ENCODE data around the gene FAM89A. TPM values are rescaled to one million over a fixed set of nuclear protein-coding genes. Genes with fewer than 3 reads are reported as not detected.
"Not testable (repeated sequence)": the region's sequence is repeated elsewhere in the genome, so short reads cannot be mapped to it uniquely, and the experiment has no call there.

Gene FAM89A
- total RNA-seq, 3 donors from 2014 or later (not counting 1 experiment from before 2014, with no cell fraction given): 1.4 to 2.5 (median 2.0) TPM

- no peaks in the 10 kb centered on the region for H3K36me3 ChIP-seq (ENCODE audit: control insufficient read depth, insufficient read depth, low read length)
- Mint-ChIP-seq H3K4me3 (no peak overlapping the region), H3K27ac (no peak overlapping the region), H3K4me1 (peaks cover 0 to 8% of the 10 kb centered on the region in 2 donors), H3K27me3 (ENCODE audit: low read depth in 2 of 2) (no peaks in the 10 kb centered on the region), H3K36me3 (no peaks in the 10 kb centered on the region), H3K9me3 (no peaks in the 10 kb centered on the region)
- intact Hi-C loops (cut with micrococcal nuclease): no loop called here
- no peak overlapping the region for H3K27ac ChIP-seq (ENCODE audit: low read length)
- no peak for DNase-seq
- 90% methylated on average over 9 of the region's 9 CpGs for WGBS (ENCODE audit: insufficient coverage)
- H3K9me3 ChIP-seq (ENCODE audit: control insufficient read depth, insufficient read depth, low read length): no peaks in the 10 kb centered on the region
- no peaks in the 10 kb centered on the region for H3K27me3 ChIP-seq (ENCODE audit: control insufficient read depth, insufficient read depth, low read length)
- peaks cover 4% of the 10 kb centered on the region for H3K4me1 ChIP-seq (ENCODE audit: control insufficient read depth, insufficient read depth, low read length)
- TF ChIP-seq, protein P1, sequence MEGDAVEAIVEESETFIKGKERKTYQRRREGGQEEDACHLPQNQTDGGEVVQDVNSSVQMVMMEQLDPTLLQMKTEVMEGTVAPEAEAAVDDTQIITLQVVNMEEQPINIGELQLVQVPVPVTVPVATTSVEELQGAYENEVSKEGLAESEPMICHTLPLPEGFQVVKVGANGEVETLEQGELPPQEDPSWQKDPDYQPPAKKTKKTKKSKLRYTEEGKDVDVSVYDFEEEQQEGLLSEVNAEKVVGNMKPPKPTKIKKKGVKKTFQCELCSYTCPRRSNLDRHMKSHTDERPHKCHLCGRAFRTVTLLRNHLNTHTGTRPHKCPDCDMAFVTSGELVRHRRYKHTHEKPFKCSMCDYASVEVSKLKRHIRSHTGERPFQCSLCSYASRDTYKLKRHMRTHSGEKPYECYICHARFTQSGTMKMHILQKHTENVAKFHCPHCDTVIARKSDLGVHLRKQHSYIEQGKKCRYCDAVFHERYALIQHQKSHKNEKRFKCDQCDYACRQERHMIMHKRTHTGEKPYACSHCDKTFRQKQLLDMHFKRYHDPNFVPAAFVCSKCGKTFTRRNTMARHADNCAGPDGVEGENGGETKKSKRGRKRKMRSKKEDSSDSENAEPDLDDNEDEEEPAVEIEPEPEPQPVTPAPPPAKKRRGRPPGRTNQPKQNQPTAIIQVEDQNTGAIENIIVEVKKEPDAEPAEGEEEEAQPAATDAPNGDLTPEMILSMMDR (IDR thresholded peaks at IDR 0.05): no peak
- no peak overlapping the region for H3K4me3 ChIP-seq (ENCODE audit: low read length)
- no peak for ATAC-seq
Measured at GRCh38 chr1:231023150-231023549, 16.9 kb downstream of the FAM89A start.

- H3K36me3 Mint-ChIP-seq; H3K4me1 Mint-ChIP-seq; ATAC-seq; H3K36me3 ChIP-seq (ENCODE audit: control insufficient read depth, insufficient read depth, low read length); intact Hi-C loops (cut with micrococcal nuclease); H3K27ac Mint-ChIP-seq; H3K27me3 Mint-ChIP-seq (ENCODE audit: low read depth in 2 of 2); DNase-seq; H3K27me3 ChIP-seq (ENCODE audit: control insufficient read depth, insufficient read depth, low read length); H3K4me3 Mint-ChIP-seq; H3K4me3 ChIP-seq (ENCODE audit: low read length); H3K9me3 Mint-ChIP-seq; H3K4me1 ChIP-seq (ENCODE audit: control insufficient read depth, insufficient read depth, low read length); H3K27ac ChIP-seq (ENCODE audit: low read length); H3K9me3 ChIP-seq (ENCODE audit: control insufficient read depth, insufficient read depth, low read length): not testable (repeated sequence)
- WGBS (ENCODE audit: insufficient coverage): 94% methylated on average over 7 of the region's 7 CpGs
Measured at GRCh38 chr1:231022543-231022942, 17.5 kb downstream of the FAM89A start.

- H3K27ac Mint-ChIP-seq: no peak overlapping the region
- Histone ChIP-seq H3K27ac (ENCODE audit: low read length) (no peak overlapping the region), H3K27me3 (ENCODE audit: control insufficient read depth, insufficient read depth, low read length) (no peaks in the 10 kb centered on the region), H3K9me3 (ENCODE audit: control insufficient read depth, insufficient read depth, low read length) (no peaks in the 10 kb centered on the region), H3K4me3 (ENCODE audit: low read length) (no peak overlapping the region), H3K4me1 (ENCODE audit: control insufficient read depth, insufficient read depth, low read length) (peaks cover 4% of the 10 kb centered on the region), H3K36me3 (ENCODE audit: control insufficient read depth, insufficient read depth, low read length) (no peaks in the 10 kb centered on the region)
- ATAC-seq (no peak), DNase-seq (no peak)
- WGBS (ENCODE audit: insufficient coverage): 90% methylated on average over 12 of the region's 12 CpGs
- TF ChIP-seq, protein P1 (IDR thresholded peaks at IDR 0.05): no peak
- H3K9me3 Mint-ChIP-seq: no peaks in the 10 kb centered on the region
- peaks cover 0 to 8% of the 10 kb centered on the region in 2 donors for H3K4me1 Mint-ChIP-seq
- intact Hi-C loops (cut with micrococcal nuclease): no loop called here
- no peaks in the 10 kb centered on the region for H3K27me3 Mint-ChIP-seq (ENCODE audit: low read depth in 2 of 2)
- no peaks in the 10 kb centered on the region for H3K36me3 Mint-ChIP-seq
- H3K4me3 Mint-ChIP-seq: no peak overlapping the region
Measured at GRCh38 chr1:231021540-231022031, 18.5 kb downstream of the FAM89A start.

DNA sequence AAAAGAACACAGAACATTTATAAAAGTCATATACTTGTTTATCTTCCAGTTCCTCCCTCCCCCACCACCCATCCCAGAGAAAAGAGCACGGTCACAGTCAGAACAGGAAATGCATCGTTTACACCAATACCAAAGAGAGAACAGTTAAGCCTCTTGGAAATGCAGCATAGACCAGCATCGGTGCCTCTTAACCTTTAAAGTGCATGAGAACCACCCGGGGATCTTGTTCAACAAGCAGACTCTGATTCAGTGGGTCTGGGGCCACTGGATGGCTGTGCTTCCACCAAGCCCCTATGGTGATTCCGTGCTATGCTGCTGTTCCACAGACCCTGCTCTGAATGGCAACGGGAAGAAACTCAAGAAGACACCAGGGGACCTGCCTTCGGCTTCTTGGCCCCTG is 19.2 kb downstream of the FAM89A start:
- Mint-ChIP-seq H3K36me3 (no peaks in the 10 kb centered on the region), H3K27me3 (ENCODE audit: low read depth in 2 of 2) (no peaks in the 10 kb centered on the region), H3K4me3 (no peak overlapping the region), H3K9me3 (no peaks in the 10 kb centered on the region), H3K4me1 (peaks cover 0 to 8% of the 10 kb centered on the region in 2 donors), H3K27ac (peak overlapping the region in 1 of 2 donors; percentile 49)
- DNase-seq: no peak
- Histone ChIP-seq H3K4me1 (ENCODE audit: control insufficient read depth, insufficient read depth, low read length) (peaks cover 4% of the 10 kb centered on the region), H3K36me3 (ENCODE audit: control insufficient read depth, insufficient read depth, low read length) (no peaks in the 10 kb centered on the region), H3K9me3 (ENCODE audit: control insufficient read depth, insufficient read depth, low read length) (no peaks in the 10 kb centered on the region), H3K27me3 (ENCODE audit: control insufficient read depth, insufficient read depth, low read length) (no peaks in the 10 kb centered on the region), H3K4me3 (ENCODE audit: low read length) (no peak overlapping the region), H3K27ac (ENCODE audit: low read length) (no peak overlapping the region)
- TF ChIP-seq, protein P1 (IDR thresholded peaks at IDR 0.05): no peak
- intact Hi-C loops (cut with micrococcal nuclease): no loop called here
- 67% methylated on average over 7 of the region's 7 CpGs for WGBS (ENCODE audit: insufficient coverage)
- ATAC-seq: no peak
